Dedifferentiated amniotic fluid mesenchymal stem cell (primary cell): ENCODE results near the gene KLF9.
"Not testable (repeated sequence)": the region's sequence is repeated elsewhere in the genome, so short reads cannot be mapped to it uniquely, and the experiment has no call there.

Experiments
- DNase-seq: peaks from one replicate; pipeline ENCODE4 v3.0.0-alpha.2; 2016; ENCODE audit errors: extremely low spot score

KLF9 gene

GRCh38 chr9:70405808-70406433 lies 8.5 kb downstream of the KLF9 start:
- no peak for DNase-seq

DNA sequence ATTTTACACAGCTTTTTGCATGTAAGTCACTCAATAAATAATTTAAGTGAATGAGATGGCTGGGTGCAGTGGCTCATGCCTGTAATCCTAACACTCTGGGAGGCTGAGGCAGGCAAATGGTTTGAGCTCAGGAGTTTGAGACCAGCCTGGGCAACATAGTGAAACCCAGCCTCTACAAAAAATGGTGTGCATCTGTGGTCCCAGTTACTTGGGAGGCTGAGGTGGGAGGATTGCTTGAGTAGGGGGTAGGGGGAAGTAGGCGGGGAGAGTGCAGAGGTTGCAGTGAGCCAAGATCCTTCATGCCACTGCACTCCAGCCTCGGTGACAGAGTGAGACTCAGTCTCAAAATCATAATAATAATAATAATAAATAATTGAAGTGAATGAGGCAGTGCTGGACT lies 10.2 kb downstream of the KLF9 start:
- DNase-seq = no peak

- DNase-seq = no peak
Measured at GRCh38 chr9:70403618-70404025, 10.8 kb downstream of the KLF9 start.

DNA sequence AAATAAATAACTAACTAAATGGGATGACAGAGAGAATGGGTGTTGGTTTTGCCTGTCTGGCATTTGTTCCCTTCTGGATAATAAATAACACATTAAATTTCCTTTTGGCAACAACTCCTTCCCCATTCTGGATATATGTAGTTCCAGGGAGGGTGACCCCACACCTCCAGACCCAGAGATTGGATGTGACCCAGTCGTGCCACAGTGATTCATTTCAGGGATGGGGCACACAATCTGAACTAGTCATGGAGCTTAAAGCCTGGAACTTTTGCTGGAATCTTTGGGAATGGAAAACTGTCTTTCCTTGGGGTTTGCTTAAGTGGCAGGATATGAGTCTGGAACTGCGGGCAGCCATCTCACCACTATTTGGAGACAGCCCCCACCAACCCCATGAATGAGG lies 11.3 kb downstream of the KLF9 start:
- no peak for DNase-seq

GRCh38 chr9:70402213-70402612 lies 12.2 kb downstream of the KLF9 start:
- DNase-seq = no peak

- DNase-seq = not testable (repeated sequence)
Measured at GRCh38 chr9:70401241-70401640, 13.2 kb downstream of the KLF9 start.

DNA sequence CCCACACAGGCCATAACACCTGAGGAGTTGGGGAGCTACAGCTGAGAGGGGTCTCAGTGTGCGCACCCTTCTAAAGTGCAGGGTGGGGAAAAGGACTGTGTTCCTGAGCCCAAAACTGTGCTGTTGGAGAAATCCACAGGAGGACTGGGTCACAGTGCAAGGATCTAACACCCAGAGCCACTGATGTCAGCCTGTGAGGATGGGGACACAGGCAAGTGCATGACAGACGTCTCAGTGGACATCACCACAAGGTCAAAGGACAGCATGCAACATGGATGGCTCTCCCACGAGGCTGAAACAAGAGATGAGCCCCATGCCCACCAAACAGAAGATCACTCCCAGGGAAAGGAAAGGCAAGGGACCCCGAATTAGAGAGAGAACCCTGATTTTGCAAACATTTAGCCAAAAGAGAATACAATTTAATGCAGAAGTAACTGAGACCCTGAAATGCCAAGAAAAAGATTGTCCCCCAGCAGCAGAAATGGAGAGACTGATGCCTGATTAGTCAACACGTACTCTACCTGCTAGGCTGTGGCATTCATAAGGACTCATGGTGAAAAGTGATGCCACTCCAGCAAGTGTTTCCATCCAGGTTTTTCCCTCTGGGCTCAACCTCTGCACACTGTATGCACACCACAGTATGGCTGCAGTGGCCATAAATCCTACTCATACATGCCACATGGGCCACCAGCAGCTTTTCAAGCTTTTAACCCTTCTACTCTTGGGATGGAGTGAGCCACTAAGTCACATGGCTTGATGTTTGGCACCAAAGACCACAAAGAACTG lies 14.2 kb downstream of the KLF9 start:
- no peak for DNase-seq

GRCh38 chr9:70399141-70399540 lies 15.3 kb downstream of the KLF9 start:
- DNase-seq = no peak

DNA sequence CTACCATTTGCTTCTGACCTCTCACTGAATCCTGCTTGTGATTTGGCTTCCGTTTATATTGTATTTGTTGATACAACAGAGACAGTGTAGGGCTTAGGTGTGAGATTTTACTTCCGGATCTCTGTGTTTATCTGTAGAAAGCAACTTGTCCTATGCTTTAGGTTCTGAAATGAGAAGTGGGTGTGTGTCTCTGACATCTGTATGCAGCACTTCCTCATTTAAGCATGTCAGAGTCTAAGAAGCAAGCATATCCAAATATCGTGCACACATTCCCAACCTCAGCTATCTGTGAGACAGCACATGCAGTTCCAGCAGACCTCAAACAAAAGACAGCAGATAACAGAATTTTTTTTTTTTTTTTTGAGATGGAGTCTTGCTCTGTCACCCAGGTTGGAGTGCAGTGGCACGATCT lies 16.3 kb downstream of the KLF9 start:
- no peak for DNase-seq

- no peak for DNase-seq
Measured at GRCh38 chr9:70395652-70396051, 18.8 kb downstream of the KLF9 start.

- DNase-seq = no peak
Measured at GRCh38 chr9:70392850-70393249, 21.6 kb downstream of the KLF9 start.

- DNase-seq = no peak
Measured at GRCh38 chr9:70392189-70392588, 22.3 kb downstream of the KLF9 start.

- no peak for DNase-seq
Measured at GRCh38 chr9:70390933-70391341, 23.5 kb downstream of the KLF9 start.

DNA sequence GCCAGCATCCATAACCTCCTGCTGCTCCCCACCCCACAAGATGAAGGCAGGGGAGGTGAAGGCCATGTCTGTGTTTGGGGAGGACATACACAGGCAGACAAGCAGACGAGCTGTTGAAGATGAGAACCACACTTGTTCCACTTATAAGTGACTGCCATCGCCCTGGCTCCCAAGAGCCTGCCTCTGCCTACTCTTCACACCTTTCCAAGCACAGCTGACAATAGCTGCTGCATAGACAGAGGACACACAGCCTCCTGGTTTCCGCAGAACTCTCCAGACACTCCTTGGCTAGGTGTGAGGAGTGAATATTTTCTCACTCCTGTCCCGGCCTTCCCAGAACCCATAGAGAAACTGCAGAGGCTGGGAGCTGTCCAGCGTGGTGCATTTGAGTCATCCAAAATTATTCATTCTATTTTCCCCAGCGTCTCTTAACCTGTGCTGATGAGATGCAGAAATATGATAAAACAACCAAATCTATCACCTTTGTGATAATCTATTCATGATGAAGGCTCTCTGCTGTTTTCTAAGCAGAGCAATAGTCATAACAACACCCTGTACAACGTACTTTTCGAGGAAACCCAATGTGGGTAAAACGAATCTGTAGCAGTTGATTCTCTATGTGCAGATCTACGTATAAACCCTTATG lies 24.7 kb downstream of the KLF9 start:
- DNase-seq = no peak

- DNase-seq = no peak
Measured at GRCh38 chr9:70389188-70389587, 25.3 kb downstream of the KLF9 start.

DNA sequence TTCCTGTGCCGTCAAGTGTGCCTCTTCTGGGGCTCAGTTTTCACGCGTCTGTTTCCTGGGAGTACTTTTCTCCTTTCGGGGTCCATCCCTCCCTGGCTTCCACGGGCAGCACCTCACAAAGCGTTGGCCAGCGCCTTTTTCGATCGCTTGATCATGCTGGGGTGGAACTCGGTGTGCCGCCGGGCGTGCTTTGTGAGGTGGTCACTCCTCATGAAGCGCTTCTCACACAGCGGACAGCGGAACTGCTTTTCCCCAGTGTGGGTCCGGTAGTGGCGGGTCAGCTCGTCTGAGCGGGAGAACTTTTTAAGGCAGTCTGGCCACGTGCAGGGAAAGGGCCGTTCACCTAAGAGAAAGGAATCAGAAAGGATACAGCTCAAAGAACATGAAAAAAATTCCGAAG lies 26.8 kb downstream of the KLF9 start:
- DNase-seq = no peak

- no peak for DNase-seq
Measured at GRCh38 chr9:70385426-70385825, 29.0 kb downstream of the KLF9 start.

DNA sequence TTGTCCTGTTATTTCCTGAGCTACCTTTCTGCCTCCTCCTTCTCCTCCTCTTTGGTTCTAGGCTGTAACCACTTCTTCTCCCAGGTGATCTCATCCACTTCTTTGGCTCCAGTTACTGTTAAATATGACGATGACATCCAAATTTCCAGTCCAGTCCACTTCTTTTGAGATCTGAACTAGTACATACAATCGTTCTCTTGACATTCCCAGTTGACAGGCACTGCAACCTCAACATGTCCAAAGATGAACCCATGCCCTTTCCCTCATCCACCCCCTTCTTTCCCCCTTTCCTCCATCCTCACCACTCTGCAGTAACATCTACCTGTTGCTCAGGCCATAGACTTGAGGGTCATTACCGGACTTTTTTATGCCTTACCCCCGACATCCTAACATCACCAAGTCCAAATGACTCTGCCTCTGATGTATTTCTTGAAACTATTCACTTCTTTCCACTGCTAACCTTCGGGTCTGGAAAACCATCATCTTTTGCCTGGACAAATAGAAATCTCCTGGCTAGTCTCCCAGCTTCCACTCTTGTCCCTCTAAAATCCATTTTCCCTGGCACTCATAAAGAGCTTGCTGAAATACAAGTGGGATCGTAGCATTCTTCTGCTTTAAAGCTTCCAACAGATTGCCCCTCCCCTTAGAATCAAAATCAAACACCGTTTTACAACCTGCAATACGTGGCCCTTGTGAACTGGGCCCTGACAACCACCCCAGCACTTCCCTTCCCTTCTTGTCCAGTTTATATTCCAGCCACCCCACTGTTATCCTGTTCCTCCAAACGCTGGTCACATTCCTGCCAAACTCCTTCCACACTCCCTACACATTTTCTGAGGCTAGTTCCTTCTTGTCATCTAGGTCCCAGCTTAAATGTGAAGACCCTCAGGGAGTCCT lies 31.5 kb downstream of the KLF9 start:
- no peak for DNase-seq

DNA sequence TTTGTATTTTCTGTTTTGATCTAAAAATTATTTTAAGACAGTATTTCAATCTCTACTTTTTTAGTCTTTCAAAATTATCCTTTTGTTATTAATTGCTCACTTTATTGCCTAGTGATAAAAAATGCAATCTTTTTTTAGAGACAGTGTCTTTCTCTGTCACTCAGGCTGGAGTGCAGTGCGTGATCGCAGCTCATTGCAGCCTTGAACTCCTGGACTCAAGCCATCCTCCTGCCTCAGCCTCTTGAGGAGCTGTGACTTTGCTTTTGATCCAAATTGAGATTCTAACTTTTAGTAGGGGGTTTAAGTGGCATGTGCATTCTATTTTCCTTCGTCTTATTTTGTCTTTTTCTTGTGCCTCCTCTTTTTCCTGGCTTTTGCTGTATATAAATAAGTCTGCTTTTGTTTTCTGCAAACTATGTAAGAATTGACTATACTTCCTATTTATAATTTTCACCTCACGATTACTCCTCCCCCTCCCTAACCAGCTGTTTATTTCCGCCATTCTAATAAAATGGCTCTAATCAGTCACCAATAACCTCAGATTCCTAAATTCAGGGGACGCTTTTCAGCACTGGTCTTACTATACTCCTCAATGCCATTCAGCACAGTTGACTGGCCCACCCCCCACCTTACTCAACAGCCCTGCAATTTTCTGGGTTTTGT lies 32.3 kb downstream of the KLF9 start:
- DNase-seq = no peak

DNA sequence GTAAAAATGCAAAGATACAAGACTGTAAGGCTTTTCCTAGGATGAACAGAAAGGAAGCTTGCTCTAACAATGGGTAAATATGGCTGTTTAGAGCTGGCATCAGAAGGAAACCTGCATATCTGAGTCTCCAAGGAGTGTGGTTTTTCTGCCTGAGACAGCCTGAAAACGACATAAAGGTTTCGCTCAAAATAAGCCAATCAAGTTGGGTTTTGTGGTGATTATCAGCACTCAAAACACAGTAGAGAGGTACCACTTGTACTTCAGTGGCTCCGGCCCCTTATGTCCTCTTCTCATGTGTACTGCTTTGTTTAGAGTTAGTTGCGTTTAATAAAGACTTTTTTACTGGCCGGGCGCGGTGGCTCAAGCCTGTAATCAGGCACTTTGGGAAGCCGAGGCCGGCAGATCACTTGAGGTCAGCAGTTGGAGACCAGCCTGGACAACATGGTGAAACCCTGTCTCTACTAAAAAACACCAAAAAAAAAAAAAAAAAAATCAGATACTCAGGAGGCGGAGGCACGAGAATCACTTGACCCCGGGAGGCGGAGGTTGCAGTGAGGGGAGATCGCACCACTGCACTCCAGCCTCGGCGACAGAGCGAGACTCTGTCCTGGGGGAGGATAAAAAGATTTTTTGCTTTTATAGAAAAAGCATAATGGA lies 39.4 kb downstream of the KLF9 start:
- no peak for DNase-seq
